SK-N-MC (cell line): ENCODE results near the gene LRRIQ3.

Experiments
- DNase-seq: peaks from one replicate; pipeline ENCODE4 v3.0.0-alpha.2; 2011; ENCODE audit warnings: low read depth, low spot score
- H3K27ac ChIP-seq: fragments of 200-600 bp; sonication (generic); 2 replicates; pipeline ENCODE4 v1.5.1; 2016; ENCODE audit warnings: mixed run types
- H3K36me3 ChIP-seq: fragments of 200-600 bp; sonication (generic); 2 replicates; pipeline ENCODE4 v1.6.1; 2017; ENCODE audit warnings: antibody characterized with exemption, low read length, mixed read lengths; ENCODE audit not compliant: insufficient read depth
- H3K4me3 ChIP-seq: fragments of 200-600 bp; sonication (generic); 2 replicates; pipeline ENCODE4 v1.5.1; 2016
- H3K9ac ChIP-seq: fragments of 200-600 bp; sonication (generic); 2 replicates; pipeline ENCODE4 v1.8.0; 2017; ENCODE audit warnings: mixed run types, mixed read lengths; ENCODE audit not compliant: insufficient read length
- H3K9me3 ChIP-seq: fragments of 200-600 bp; sonication (generic); 2 replicates; pipeline ENCODE4 v1.6.1; 2017; ENCODE audit warnings: low read depth, mild to moderate bottlenecking, antibody characterized with exemption, low read length, moderate library complexity, mixed read lengths
- EZH2 ChIP-seq: fragments of 200-600 bp; sonication (generic); IDR thresholded peaks from one replicate; pipeline ENCODE4 v1.6.1; 2017; ENCODE audit warnings: antibody characterized with exemption
- FOXP2 ChIP-seq: optimal IDR thresholded peaks from 2 replicates; pipeline ENCODE3; 2011; ENCODE audit warnings: mild to moderate bottlenecking, moderate library complexity; ENCODE audit not compliant: insufficient read depth; ENCODE audit errors: extremely low read length, control extremely low read depth
- POLR2AphosphoS5 ChIP-seq: IDR thresholded peaks from 2 replicates; pipeline ENCODE4 v1.6.1; 2012; ENCODE audit warnings: mild to moderate bottlenecking, low read depth, low read length, borderline replicate concordance

The LRRIQ3 gene

DNA sequence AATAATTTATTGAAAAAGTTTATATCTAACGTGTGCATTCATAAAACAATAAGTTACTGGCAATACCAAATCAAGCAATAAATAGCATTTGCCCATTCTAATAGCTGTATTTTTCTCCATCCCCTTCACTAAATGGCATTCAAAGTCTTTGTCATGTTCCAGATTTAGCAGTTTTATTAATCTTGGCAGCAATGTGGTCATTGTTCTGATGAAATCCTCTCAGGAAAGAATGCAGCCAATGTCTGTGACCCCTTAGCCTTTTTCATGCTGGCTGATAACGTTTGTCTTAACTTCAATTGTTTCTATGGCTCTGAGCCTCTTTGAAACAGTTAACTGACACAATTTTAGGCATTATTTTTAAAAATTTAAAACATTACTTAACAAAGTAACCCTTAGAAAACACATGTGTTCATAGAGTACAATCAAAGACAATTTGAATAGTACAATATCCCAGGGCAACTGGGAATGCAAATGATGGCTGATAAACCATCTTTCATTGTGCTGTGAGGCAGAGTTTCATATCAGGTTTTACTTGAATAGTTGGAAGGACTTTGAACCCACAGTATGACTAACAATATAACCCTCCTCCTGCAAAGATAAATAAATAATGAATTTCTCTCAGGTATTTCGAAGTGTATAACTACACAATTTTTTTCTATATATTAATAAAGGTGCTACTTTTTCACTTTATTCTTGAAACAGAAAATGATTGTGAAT lies 217.5 kb downstream of the LRRIQ3 start:
- no peaks in the 10 kb centered on the region for H3K36me3 ChIP-seq
- no peak overlapping the region for H3K27ac ChIP-seq
- TF ChIP-seq FOXP2 = no peak
- TF ChIP-seq POLR2AphosphoS5 = no peak
- TF ChIP-seq EZH2 = no peak
- H3K4me3 ChIP-seq = no peak overlapping the region
- no peak overlapping the region for H3K9ac ChIP-seq
- no peak for DNase-seq
- no peaks in the 10 kb centered on the region for H3K9me3 ChIP-seq

GRCh38 chr1:73979684-73980083 lies 218.3 kb downstream of the LRRIQ3 start:
- DNase-seq = no peak
- no peak overlapping the region for H3K27ac ChIP-seq
- TF ChIP-seq EZH2 = no peak
- no peak for TF ChIP-seq POLR2AphosphoS5
- no peak for TF ChIP-seq FOXP2
- no peaks in the 10 kb centered on the region for H3K9me3 ChIP-seq
- no peaks in the 10 kb centered on the region for H3K36me3 ChIP-seq
- H3K9ac ChIP-seq = no peak overlapping the region
- no peak overlapping the region for H3K4me3 ChIP-seq

GRCh38 chr1:73978964-73979363 lies 219.0 kb downstream of the LRRIQ3 start:
- DNase-seq = no peak
- TF ChIP-seq EZH2 (no peak), FOXP2 (no peak), POLR2AphosphoS5 (no peak)
- no peaks in the 10 kb centered on the region for H3K36me3 ChIP-seq
- no peak overlapping the region for H3K4me3 ChIP-seq
- no peak overlapping the region for H3K9ac ChIP-seq
- no peak overlapping the region for H3K27ac ChIP-seq
- no peaks in the 10 kb centered on the region for H3K9me3 ChIP-seq
